H1 (cell line): ENCODE results near the gene RRM2.

Experiments
- BRCA1 ChIP-seq: IDR thresholded peaks from 2 replicates; pipeline ENCODE4 v1.6.1; 2012; ENCODE audit warnings: low read depth, low read length, improper control_type of control experiment
- CBX8 ChIP-seq: fragments of 300-800, 300-1000 bp; sonication (generic); IDR thresholded peaks from 2 replicates; pipeline ENCODE4 v1.7.1; 2016; ENCODE audit warnings: low read depth, low read length, borderline replicate concordance
- CEBPB ChIP-seq: IDR thresholded peaks from 2 replicates; pipeline ENCODE4 v1.6.1; 2012; ENCODE audit warnings: low read depth, low read length
- EP300 ChIP-seq, 2 experiments: IDR thresholded peaks; 1 replicate in 1 of 2; 2 replicates in 1 of 2; pipeline ENCODE4 v1.6.1; 2011 to 2012; ENCODE audit warnings: low read depth in 2 of 2, low read length in 2 of 2, mild to moderate bottlenecking in 2 of 2, borderline replicate concordance in 1 of 2, inconsistent platforms in 1 of 2, moderate library complexity in 1 of 2
- POLR2A ChIP-seq, 2 experiments: IDR thresholded peaks; 1 replicate in 1 of 2; 2 replicates in 1 of 2; pipeline ENCODE4 v1.6.1; 2011; ENCODE audit warnings: low read depth in 2 of 2, low read length in 2 of 2, mild to moderate bottlenecking in 2 of 2; ENCODE audit errors: control extremely low read depth in 1 of 2
- POLR2AphosphoS5 ChIP-seq: IDR thresholded peaks from 2 replicates; pipeline ENCODE4 v1.6.1; 2011; ENCODE audit warnings: low read depth, low read length
- RFX5 ChIP-seq: IDR thresholded peaks from 2 replicates; pipeline ENCODE4 v1.6.1; 2011; ENCODE audit warnings: low read depth, low read length, improper control_type of control experiment, borderline replicate concordance
- YY1 ChIP-seq: IDR thresholded peaks from 2 replicates; pipeline ENCODE4 v1.6.1; 2011; ENCODE audit warnings: low read depth, mild to moderate bottlenecking, low read length
- TF ChIP-seq, protein P1 (sequence below), 3 experiments: IDR thresholded peaks; 1 replicate in 2 of 3; 2 replicates in 1 of 3; pipeline versions ENCODE4 v1.5.1 to v1.6.1; 2011; ENCODE audit warnings: low read length in 3 of 3, mild to moderate bottlenecking in 3 of 3, inconsistent platforms in 2 of 3, low read depth in 1 of 3, moderate library complexity in 1 of 3; ENCODE audit not compliant: insufficient read depth in 1 of 3; ENCODE audit errors: control extremely low read depth in 1 of 3

DNA sequence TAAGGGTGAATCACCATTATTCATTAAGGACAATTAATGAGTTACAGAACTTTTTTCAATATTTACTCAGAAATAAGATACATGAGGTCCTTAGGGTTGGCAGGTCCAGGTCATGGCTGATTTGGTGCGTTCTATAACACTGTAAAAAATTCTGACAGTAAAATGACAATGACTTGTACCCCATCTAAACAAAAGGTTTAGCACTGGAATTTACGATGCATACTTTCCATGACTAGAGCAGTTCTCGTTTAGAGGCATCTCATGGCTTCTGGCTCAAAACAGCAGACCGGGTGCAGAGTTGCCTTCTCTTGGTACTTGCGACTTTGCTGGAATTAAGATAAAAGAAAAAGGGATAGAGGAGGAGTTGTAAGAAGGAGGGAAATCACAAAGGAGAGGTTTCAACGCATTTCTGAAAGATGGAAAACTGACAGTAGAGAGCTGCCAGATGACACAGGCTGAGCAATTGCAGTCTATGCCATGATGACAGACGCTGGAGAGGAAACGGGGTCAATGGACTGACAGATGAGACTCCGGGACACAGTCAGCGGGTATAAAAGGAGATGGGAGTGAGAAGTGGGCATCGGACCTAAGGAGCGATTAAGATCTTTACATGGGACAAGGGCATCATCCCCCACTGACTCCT lies 38.2 kb upstream of the RRM2 start:
- TF ChIP-seq, protein P1, sequence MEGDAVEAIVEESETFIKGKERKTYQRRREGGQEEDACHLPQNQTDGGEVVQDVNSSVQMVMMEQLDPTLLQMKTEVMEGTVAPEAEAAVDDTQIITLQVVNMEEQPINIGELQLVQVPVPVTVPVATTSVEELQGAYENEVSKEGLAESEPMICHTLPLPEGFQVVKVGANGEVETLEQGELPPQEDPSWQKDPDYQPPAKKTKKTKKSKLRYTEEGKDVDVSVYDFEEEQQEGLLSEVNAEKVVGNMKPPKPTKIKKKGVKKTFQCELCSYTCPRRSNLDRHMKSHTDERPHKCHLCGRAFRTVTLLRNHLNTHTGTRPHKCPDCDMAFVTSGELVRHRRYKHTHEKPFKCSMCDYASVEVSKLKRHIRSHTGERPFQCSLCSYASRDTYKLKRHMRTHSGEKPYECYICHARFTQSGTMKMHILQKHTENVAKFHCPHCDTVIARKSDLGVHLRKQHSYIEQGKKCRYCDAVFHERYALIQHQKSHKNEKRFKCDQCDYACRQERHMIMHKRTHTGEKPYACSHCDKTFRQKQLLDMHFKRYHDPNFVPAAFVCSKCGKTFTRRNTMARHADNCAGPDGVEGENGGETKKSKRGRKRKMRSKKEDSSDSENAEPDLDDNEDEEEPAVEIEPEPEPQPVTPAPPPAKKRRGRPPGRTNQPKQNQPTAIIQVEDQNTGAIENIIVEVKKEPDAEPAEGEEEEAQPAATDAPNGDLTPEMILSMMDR (IDR thresholded peaks at IDR 0.05; ENCODE audit: control extremely low read depth in 1 of 3, insufficient read depth in 1 of 3, low read depth in 1 of 3, low read length in 3 of 3) = no peak
- TF ChIP-seq RFX5 = no peak
- TF ChIP-seq POLR2AphosphoS5 = no peak
- TF ChIP-seq BRCA1 = no peak
- TF ChIP-seq CBX8 = no peak
- no peak for TF ChIP-seq POLR2A (IDR thresholded peaks at IDR 0.05; ENCODE audit: control extremely low read depth in 1 of 2, low read depth in 2 of 2, low read length in 2 of 2)
- TF ChIP-seq CEBPB = no peak
- no peak for TF ChIP-seq EP300 (IDR thresholded peaks at IDR 0.05; ENCODE audit: borderline replicate concordance in 1 of 2, low read depth in 2 of 2, low read length in 2 of 2)
- no peak for TF ChIP-seq YY1
